GM19328 (cell line): ENCODE results near the gene TBCD.

Experiments
- ATAC-seq: cut with Tn5 transposase; IDR thresholded peaks from one replicate; pipeline ENCODE4 v1.9.1; 2021; ENCODE audit warnings: mild to moderate bottlenecking, moderate library complexity; ENCODE audit not compliant: unreplicated experiment

TBCD gene

GRCh38 chr17:82932518-82933310 lies 180.8 kb downstream of the TBCD start:
- ATAC-seq, result no peak

DNA sequence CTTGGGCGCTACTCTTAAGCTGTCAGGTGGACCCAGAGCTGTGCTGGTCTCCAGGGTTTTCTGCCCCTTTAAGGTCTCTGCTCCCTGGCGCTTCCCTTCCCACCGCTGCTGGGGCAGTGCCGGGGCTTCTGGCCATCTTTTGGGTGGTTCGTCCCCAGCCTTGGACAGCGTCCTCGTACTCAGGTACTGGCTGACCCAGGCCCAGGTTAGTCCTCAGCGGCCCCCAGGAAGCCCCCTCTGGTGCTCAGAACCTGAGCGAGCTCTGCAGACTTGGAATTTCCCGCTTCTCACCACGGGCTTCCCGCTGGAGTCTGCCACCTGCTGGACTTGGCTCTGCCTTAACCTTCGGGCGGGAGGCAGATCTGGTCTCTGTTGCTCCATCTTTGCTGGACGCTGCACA lies 182.0 kb downstream of the TBCD start:
- no peak for ATAC-seq

DNA sequence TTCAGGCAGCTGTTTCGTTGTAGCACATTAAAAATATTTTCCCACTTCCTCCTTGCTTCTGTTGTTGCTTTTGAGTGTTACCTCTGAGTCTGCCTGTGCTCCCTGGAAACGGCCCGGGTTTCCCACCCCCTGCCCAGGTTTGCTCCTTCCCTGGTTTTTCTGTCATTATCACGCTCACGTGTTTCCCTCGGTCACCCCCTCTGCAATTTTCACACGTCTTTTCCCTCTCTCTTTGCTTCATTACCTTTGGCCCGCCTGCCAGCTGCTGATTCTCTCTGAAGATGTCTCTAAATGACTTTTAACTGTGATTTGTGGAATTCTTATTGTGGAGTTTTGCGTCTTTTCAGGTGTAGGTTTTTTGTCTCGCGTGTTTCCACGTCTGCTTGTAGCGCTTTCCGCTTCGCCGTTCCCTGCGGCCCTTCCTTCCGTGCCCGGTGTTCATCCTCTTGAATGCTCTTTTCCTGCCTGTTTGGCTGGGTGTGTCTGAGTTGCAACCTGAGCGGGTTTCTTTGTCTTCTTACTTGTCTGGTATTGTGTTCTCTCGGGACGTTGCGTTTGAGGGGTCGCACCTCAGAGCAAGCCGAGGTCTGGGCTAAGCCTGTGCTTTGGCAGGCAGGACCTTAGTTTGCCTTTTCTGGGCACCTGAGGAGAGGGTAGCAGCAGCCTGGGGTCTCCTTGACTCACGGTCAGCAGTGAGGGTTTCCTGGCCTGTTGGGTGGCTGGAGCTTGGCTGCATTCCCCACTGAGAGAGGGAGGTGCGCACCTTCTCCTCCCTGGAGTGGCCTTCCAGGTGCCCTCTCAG lies 184.3 kb downstream of the TBCD start:
- ATAC-seq, result no peak

GRCh38 chr17:82936768-82937171 lies 184.9 kb downstream of the TBCD start:
- ATAC-seq, result no peak

DNA sequence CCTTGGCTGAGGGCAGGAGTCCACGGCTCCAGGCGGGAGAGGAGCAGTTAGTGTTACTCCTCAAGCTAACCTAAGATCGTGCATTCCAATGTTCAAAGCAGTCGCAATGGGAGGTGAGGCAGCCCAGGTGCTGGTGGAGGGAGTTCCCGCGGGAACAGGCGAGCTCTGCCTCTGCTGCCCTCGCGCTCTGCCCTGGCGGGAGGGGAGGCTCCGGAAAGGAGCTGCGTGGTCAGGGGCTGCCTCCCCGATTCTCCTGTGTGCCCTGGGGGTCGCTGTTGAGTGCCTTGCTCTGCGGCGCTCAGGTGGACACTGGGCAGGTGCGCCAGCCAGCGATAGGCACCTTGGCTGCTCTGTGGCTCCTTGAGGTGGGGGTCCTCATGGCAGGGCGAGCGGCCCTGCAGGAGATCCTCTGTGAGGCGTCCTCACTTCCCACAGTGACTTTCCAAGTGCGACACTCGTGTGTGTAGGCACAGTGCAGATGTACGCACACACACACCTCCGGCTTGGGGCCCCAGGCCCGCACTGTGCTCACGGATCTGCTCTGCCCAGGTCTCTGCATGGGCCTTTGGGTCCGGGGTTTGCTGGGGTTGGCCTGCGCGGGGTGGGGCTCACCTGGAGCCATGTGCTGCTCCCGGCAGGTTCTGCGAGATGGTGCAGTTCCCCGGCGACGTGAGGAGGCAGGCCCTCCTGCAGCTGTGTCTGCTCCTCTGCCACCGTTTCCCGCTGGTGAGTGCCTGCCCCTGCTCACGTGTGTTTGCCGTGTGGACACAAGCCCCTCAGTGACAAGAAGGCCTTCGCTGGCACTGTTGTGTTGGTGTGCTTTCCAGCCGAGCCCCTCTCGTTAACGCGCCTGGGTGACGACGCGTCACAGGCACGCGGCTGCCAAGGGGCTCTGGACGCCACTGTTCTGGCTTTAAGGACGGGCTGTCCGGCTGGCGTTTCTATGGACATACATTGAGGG lies 185.8 kb downstream of the TBCD start:
- no peak for ATAC-seq

- no peak for ATAC-seq
Measured at GRCh38 chr17:82938486-82938872, 186.6 kb downstream of the TBCD start.

- ATAC-seq, result no peak
Measured at GRCh38 chr17:82938873-82939620, 187.2 kb downstream of the TBCD start.

DNA sequence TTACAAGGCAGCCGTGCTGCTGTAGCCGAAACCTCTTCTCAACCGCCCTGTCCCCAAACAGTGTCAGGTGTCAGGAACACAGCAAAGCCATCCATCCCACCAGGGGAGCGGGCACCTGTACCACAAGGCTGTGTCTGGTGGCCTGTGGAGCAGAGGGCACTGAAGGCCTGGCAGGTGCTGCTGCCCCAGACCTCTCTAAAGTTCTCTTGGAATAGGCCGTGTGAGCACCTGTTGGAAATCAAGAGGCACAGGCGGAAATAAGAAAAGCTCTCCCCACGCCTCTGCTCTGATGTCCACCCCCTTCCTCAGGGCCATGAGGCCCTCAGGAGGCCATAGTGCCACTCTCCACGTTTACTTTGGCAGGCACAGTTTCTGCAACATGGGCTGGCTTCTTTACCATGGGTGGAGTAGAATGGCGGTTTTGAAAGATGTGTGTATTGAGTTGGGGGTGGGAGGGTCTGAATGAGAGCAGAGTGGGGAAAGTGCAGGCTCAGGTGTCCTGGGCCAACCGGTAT lies 187.8 kb downstream of the TBCD start:
- no peak for ATAC-seq

DNA sequence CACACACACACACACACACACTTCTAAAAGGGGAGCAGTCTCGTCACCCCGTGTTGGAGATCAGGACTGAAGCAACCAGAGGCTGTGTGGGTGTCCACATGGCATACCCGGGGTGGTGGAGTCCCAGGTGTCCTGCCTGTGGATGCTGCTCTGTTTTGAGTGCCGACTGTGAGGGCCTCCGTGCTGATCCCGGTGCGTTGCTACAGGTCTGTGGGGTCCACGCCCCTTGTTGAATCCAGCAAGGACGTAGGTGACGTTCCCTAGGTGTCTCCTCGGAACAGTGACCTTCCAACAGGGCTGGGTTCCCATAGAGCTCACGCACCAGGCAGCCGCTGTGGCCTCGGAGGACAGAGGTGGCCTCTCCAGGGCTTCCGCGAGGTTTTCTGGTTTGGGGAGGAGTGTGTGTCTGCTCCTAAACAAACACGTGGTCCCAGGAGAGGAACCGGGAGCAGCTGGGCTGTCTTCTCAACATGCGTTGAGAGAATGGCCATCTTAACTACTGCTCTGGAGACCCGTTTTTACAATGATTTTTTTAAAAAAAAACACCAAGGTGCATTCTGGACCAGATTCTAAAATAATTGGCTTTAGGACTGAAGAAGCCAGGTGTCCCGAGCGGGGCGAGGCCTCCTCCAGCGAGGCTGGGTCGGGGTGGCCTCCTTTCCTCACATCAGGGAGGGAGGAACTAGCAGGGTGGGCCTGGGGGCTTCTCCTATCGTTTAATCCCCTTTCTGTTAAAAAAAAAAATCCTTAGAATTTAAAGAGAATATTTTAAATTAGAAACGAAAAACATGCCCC lies 188.6 kb downstream of the TBCD start:
- ATAC-seq, result no peak

GRCh38 chr17:82941021-82942001 lies 189.4 kb downstream of the TBCD start:
- no peak for ATAC-seq

- no peak for ATAC-seq
Measured at GRCh38 chr17:82942166-82943130, 190.6 kb downstream of the TBCD start.

GRCh38 chr17:82943339-82943738 lies 191.5 kb downstream of the TBCD start:
- no peak for ATAC-seq

- no peak for ATAC-seq
Measured at GRCh38 chr17:82943751-82944150, 191.9 kb downstream of the TBCD start.

- no peak for ATAC-seq
Measured at GRCh38 chr17:82944990-82945389, 193.1 kb downstream of the TBCD start.

- no peak for ATAC-seq
Measured at GRCh38 chr17:82946081-82946480, 194.2 kb downstream of the TBCD start.

GRCh38 chr17:82947051-82947991 lies 195.5 kb downstream of the TBCD start:
- ATAC-seq, result no peak
